ENCODE data around the gene NMRK2. TPM values are rescaled to one million over a fixed set of nuclear protein-coding genes. Genes with fewer than 3 reads are reported as not detected.
"Not testable (repeated sequence)": the region's sequence is repeated elsewhere in the genome, so short reads cannot be mapped to it uniquely, and the experiment has no call there.

NMRK2 gene
- polyA plus RNA-seq, 5 donors: 13.3 TPM; not detected in 4

DNA sequence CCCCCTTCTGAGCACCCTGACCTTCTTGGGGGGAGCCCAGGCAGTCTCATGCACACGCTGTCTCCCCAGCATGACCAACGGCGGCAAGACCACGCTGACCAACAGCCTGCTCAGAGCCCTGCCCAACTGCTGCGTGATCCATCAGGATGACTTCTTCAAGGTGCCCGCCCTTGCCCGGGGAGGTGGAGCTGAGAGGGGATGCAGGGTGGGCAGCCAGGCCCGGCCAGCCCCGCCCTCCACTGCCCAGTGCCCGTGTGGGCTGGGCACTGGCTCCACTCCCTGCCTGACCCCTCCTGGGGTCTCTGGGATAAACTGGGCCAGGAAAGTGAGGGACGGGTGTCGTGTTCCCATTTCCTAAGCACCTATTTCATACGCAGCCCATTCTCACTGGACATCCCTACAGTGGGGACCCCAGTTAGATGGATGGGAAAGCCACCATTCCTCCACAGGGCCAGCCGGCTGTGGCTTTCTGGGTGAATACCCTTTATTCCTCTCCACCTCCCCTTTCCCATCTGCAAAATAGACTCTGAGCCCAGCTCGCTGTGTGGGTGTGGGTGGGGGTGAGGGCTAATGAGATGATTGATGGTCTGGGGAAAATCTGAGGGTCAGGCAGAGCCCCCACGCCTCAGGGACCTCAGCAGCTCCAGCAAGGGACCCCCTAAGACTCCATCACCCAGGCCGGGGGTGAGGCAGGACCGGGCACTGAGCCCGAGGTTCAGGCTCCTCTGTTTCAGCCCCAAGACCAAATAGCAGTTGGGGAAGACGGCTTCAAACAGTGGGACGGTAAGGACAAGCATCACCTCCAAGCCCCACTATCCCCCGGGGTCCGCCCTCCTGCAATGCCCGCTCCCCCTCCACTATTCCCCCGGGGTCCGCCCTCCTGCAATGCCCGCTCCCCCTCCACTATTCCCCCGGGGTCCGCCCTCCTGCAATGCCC, 3.9 kb downstream of the NMRK2 start:
- no peak for DNase-seq

GRCh38 chr19:3938300-3938950, 5.6 kb downstream of the NMRK2 start:
- not testable (repeated sequence) for DNase-seq

DNA sequence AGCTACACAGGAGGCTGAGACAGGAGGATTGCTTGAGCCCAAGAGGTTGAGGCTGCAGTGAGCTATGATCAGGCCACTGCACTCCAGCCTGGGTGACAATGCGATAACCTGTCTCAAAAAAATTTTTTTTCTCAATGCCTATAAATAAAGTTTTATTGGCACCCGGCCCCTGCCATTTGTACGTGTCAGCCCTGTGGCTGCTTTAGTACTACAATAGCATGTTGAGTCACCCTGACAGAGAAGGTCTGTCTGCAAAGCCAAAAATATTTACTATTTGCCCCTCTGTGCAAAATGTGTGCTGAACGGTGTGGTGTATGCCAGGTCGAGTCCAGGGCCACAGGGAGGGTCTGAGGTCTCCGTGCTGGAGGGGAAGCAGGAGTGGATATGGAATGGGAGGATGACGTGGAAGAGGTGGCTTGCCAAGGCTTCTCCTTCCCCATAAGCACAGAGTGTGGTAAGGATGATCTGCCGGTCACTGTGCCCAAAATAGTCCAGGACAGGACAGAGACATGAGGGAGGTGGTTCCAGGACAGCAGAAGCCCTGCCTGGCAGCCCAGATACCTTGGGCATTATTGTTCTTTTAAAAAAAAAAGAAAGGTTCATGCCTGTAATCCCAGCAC, 10.0 kb downstream of the NMRK2 start:
- DNase-seq: no peak

DNA sequence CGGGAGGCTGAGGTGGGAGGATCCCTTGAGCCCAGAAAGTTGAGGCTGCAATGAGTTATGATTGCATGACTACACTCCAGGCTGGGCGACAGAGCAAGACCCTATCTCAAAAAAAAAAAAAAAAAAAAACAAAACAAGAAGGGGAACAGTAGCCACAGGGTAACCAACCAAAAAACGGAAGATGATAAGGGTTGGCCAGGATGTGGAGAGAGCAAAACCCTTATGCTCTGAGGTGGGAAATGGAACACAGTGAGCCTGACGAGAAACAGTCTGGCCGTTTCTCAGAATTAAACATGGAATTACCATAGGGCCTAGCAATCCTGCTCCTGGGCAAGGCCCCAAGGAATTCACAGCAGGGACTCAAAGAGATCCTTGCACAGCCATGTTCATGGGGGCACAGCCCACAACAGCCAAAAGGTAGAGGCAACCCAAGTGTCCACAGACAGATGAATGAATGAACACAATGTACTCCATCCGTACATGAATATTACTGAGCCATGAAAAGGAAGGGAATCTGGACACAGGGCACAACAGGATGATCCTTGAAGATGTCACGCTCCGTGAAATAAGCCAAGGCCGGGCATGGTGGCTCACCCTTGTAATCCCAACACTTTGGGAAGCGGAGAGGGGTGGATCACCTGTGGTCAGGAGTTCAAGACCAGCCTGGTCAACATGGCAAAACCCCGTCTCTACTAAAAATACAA, 11.3 kb downstream of the NMRK2 start:
- DNase-seq: no peak

- no peak for DNase-seq
Measured at GRCh38 chr19:3945838-3946237, 13.0 kb downstream of the NMRK2 start.

- DNase-seq: not testable (repeated sequence)
Measured at GRCh38 chr19:3947316-3947933, 14.6 kb downstream of the NMRK2 start.

GRCh38 chr19:3949294-3949693, 16.4 kb downstream of the NMRK2 start:
- no peak for DNase-seq

DNA sequence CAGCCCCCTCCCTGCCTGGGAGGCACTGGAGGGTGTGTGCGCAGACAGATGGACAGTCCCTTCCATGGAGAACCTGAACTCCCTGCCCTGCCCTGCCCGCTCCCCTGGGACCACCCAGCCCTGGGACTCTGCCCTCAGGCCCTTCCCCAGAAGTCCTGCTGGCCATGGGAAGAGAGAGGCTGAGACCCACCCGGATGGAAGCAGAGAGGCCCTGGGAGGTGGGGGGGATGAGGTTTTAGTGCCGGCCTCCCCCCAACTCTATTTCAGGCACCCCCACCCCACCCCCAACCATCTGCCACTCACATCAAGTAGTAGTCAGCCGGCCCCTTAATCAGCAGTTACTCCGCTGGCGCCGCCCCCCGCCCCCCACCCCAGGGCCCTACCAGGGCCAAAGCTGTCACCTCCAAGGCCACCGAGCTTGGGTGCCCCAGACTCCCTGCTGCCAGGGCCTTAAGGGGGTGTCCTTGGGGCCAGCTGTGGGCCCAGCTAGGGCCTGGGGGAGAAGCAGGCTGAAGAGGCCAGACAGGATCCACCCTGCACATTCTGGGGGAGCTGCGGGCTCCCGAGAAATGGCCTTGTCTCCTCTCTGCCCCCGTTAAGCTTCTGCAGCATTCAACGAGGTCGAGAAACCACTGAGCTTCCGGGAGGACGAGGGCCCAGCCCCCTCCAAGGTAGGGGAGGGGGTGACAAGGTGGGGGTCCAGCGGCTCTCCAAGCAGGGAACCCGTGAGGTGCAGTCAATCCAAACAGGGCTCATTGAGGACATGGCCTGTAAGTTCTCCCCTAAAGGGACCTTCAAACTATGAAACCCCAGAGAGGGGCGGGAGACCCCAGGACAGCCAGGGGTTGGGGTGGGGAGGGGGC, 17.4 kb downstream of the NMRK2 start:
- no peak for DNase-seq

DNA sequence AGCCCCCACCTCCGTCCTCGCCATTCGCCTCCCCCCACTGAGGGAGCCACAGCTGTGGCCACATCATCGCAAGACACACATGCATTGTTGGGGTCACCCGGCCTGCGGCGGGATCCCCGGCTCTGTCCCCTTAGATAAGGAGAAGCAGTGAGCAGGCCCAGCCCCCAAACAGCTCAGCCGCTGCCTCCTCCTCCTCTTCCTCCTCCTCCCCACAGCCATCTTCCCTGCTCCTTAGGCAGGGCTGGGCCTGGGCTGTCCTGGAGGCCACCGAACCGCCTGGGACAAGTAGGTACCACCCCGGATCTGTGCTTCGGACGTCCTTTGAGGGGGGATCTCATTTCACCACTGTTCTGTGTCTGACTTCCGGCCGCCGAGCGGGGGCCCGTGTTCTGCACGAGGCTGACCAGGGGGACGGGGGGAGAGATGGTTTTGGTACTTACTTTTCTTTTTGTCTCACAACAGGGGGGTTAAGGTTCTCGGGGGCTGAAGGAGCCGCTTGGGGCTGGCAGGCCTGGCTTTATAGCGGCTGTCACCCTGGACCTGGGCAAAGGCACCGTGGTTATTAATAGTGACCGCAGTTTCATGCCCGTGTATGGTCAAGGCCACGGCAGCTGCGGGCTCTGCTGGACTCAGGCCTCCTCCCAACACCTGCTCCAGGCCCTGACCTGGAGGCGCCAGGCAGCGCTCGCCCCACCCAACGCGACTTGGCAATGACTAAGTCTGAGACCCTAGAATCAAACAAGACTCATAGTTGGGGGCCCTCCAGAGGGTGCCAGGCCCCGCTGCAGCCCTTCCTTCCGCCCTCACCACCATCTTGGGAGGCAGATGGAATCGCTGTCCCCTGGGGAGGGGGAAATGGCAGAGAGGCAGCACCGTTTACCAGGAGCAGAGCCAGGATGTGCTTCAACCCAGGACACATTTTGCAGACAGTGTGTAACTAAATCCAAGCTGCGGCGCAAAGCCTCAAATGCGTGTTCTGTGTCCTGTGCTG, 18.3 kb downstream of the NMRK2 start:
- DNase-seq: no peak

GRCh38 chr19:3952755-3953276, 19.9 kb downstream of the NMRK2 start:
- DNase-seq: not testable (repeated sequence)

DNA sequence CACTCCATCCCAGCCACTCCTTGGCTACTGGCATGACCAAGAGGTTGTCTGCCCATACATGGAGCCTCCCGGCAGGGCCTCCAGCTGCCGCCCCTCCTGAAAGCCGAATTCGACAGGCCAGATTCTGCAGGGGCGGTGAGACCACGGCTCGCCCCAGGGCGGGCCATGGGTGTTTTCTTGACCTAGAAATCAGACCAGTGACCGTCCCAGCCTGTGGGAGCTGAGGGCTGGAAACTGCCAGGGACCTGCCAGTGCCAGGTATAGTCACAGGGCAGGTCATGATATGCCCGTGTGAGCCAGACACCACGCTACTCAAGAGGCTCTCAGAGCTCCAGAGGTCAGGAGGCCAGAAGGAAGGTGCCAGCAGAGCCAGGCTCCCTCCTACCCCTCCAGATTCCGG, 21.2 kb downstream of the NMRK2 start:
- no peak for DNase-seq

- not testable (repeated sequence) for DNase-seq
Measured at GRCh38 chr19:3955276-3955675, 22.4 kb downstream of the NMRK2 start.

GRCh38 chr19:3955688-3956087, 22.8 kb downstream of the NMRK2 start:
- DNase-seq: no peak

- no peak for DNase-seq
Measured at GRCh38 chr19:3958836-3959765, 26.2 kb downstream of the NMRK2 start.

GRCh38 chr19:3959766-3960131, 26.9 kb downstream of the NMRK2 start:
- DNase-seq: no peak

GRCh38 chr19:3961007-3961406, 28.1 kb downstream of the NMRK2 start:
- DNase-seq: no peak

GRCh38 chr19:3963458-3964255, 30.8 kb downstream of the NMRK2 start:
- DNase-seq: no peak
